Mesenchymal stem cell (in vitro differentiated cells and primary cell): ENCODE data around the gene TMEM51.
A peak's percentile ranks its signal among the peaks of the same experiment; 100 is the strongest.

ENCODE experiments used
- DNase-seq: peaks from one replicate; pipeline ENCODE4 v3.0.0-alpha.2; 2013
- H2AFZ ChIP-seq: one replicate; pipeline ENCODE4 v1.6.1; 2013; ENCODE audit warnings: low read depth, mild to moderate bottlenecking, control low read depth, inconsistent platforms, low read length, moderate library complexity
- H2AK5ac ChIP-seq: 2 replicates; pipeline ENCODE4 v1.6.1; 2013; ENCODE audit warnings: low read length, moderate library complexity, mild to moderate bottlenecking, inconsistent platforms; ENCODE audit not compliant: severe bottlenecking
- H2BK120ac ChIP-seq: one replicate; pipeline ENCODE4 v1.6.1; 2013; ENCODE audit warnings: low read depth, mild to moderate bottlenecking, inconsistent platforms, low read length, moderate library complexity
- H2BK12ac ChIP-seq, 2 experiments: one replicate each; pipeline ENCODE4 v1.6.1; 2013; ENCODE audit warnings: inconsistent platforms in 2 of 2, low read length in 2 of 2, mild to moderate bottlenecking in 2 of 2, moderate library complexity in 2 of 2, control low read depth in 1 of 2
- H2BK15ac ChIP-seq: one replicate; pipeline ENCODE4 v1.6.1; 2013; ENCODE audit warnings: mild to moderate bottlenecking, low read depth, inconsistent platforms; ENCODE audit not compliant: poor library complexity, severe bottlenecking
- H2BK5ac ChIP-seq: 2 replicates; pipeline ENCODE4 v1.6.1; 2013; ENCODE audit warnings: low read depth, mild to moderate bottlenecking, low read length, control low read depth, inconsistent platforms; ENCODE audit not compliant: poor library complexity, severe bottlenecking
- H3K14ac ChIP-seq, 2 experiments: one replicate each; pipeline ENCODE4 v1.6.1; 2013; ENCODE audit warnings: inconsistent platforms in 2 of 2, low read length in 2 of 2, control low read depth in 1 of 2, mild to moderate bottlenecking in 1 of 2, moderate library complexity in 1 of 2
- H3K18ac ChIP-seq, 2 experiments: one replicate each; pipeline ENCODE4 v1.6.1; 2013; ENCODE audit warnings: inconsistent platforms in 2 of 2, low read length in 2 of 2, control low read depth in 1 of 2, low read depth in 1 of 2, mild to moderate bottlenecking in 1 of 2
- H3K23ac ChIP-seq, 2 experiments: one replicate each; pipeline ENCODE4 v1.6.1; 2013; ENCODE audit warnings: inconsistent platforms in 2 of 2, low read length in 2 of 2, mild to moderate bottlenecking in 2 of 2, moderate library complexity in 2 of 2, control low read depth in 1 of 2
- H3K27ac ChIP-seq: 2 replicates; pipeline ENCODE4 v1.5.1; 2013; ENCODE audit warnings: mild to moderate bottlenecking, moderate library complexity, low read length, control low read depth, inconsistent platforms; ENCODE audit not compliant: poor library complexity, severe bottlenecking
- H3K27me3 ChIP-seq, 2 experiments: 2 replicates each; pipeline versions ENCODE4 v1.6.1 to v1.7.0; 2013; ENCODE audit warnings: low read length in 2 of 2, mild to moderate bottlenecking in 2 of 2, moderate library complexity in 2 of 2, control low read depth in 1 of 2, inconsistent platforms in 1 of 2; ENCODE audit not compliant: control insufficient read depth in 1 of 2, insufficient read depth in 1 of 2
- H3K36me3 ChIP-seq, 2 experiments: 2 replicates each; pipeline versions ENCODE4 v1.6.1 to v1.7.0; 2013; ENCODE audit warnings: low read length in 2 of 2, control low read depth in 1 of 2, inconsistent platforms in 1 of 2, low read depth in 1 of 2, mild to moderate bottlenecking in 1 of 2; ENCODE audit not compliant: insufficient read depth in 2 of 2, control insufficient read depth in 1 of 2
- H3K4ac ChIP-seq, 2 experiments: one replicate each; pipeline ENCODE4 v1.6.1; 2013; ENCODE audit warnings: inconsistent platforms in 2 of 2, low read length in 2 of 2, mild to moderate bottlenecking in 2 of 2, moderate library complexity in 2 of 2, control low read depth in 1 of 2, low read depth in 1 of 2
- H3K4me1 ChIP-seq: 2 replicates; pipeline ENCODE4 v1.6.1; 2013; ENCODE audit warnings: low read depth, low read length, control low read depth; ENCODE audit not compliant: control insufficient read depth, insufficient read depth
- H3K4me2 ChIP-seq: 2 replicates; pipeline ENCODE4 v1.6.1; 2013; ENCODE audit warnings: low read length, mild to moderate bottlenecking, inconsistent platforms; ENCODE audit not compliant: poor library complexity, severe bottlenecking
- H3K4me3 ChIP-seq, 2 experiments: 2 replicates each; pipeline versions ENCODE4 v1.5.1 to v1.7.0; 2013; ENCODE audit warnings: low read length in 2 of 2, mild to moderate bottlenecking in 2 of 2, control low read depth in 1 of 2, low read depth in 1 of 2; ENCODE audit not compliant: insufficient read depth in 1 of 2
- H3K79me1 ChIP-seq: replicated peaks from 2 replicates; pipeline ENCODE4 v1.6.1; 2013; ENCODE audit warnings: mild to moderate bottlenecking, control low read depth, low read length, inconsistent platforms; ENCODE audit not compliant: poor library complexity, severe bottlenecking
- H3K9ac ChIP-seq: 2 replicates; pipeline ENCODE4 v1.7.0; 2013; ENCODE audit warnings: mild to moderate bottlenecking, low read length, moderate library complexity
- H3K9me3 ChIP-seq: 2 replicates; pipeline ENCODE4 v1.7.0; 2013; ENCODE audit warnings: mild to moderate bottlenecking, low read length; ENCODE audit not compliant: control insufficient read depth
- H4K8ac ChIP-seq: one replicate; pipeline ENCODE4 v1.6.1; 2013; ENCODE audit warnings: inconsistent platforms, mild to moderate bottlenecking, low read length, moderate library complexity
- H4K91ac ChIP-seq: one replicate; pipeline ENCODE4 v1.6.1; 2013; ENCODE audit warnings: mild to moderate bottlenecking, low read length, inconsistent platforms
- WGBS: methylation state at CpG from one replicate; pipeline ENCODE4 v1.1.7; 2013; ENCODE audit warnings: mixed read lengths; 5-methylcytosine and 5-hydroxymethylcytosine counted together

The TMEM51 gene

GRCh38 chr1:15146971-15147376 is 6.6 kb upstream of the TMEM51 start:
- WGBS: 75% methylated on average over 4 of the region's 4 CpGs
- no peak overlapping the region for H2BK15ac ChIP-seq

DNA sequence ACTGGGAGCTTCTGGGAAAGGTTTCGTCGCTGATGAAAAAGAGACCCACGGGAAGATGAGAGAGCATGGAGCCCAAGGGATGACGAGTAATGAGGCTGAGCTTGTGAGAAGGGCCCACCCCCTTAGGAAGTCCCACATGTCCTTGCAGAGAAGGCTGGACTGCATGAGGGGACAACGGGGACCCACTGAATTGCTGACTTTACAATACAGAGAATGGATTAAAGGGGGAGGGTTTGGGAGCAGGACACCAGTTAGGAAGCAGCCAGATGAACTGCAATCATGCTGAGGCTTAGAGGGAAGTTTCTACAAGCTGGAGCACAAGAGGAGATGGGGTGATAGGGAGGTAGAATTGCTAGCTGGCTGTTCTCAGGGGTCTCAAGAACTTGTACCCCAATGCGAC is 5.5 kb upstream of the TMEM51 start:
- Histone ChIP-seq H4K8ac (no peak overlapping the region), H3K27me3 (peaks cover 23 to 68% of the 10 kb centered on the region in 2 experiments), H3K9ac (no peak overlapping the region), H3K23ac (no peak overlapping the region), H3K79me1 (peaks cover 3% of the 10 kb centered on the region), H2BK120ac (no peak overlapping the region), H4K91ac (no peak overlapping the region), H3K18ac (no peak overlapping the region), H3K9me3 (no peaks in the 10 kb centered on the region), H2BK5ac (no peak overlapping the region), H2AK5ac (no peak overlapping the region), H3K27ac (no peak overlapping the region), H3K4me1 (peaks cover 6% of the 10 kb centered on the region), H3K4me2 (no peak overlapping the region), H3K14ac (no peak overlapping the region), H3K4ac (no peak overlapping the region), H3K36me3 (no peaks in the 10 kb centered on the region), H2BK12ac (no peak overlapping the region), H2AFZ (no peak overlapping the region), H2BK15ac (no peak overlapping the region), H3K4me3 (no peak overlapping the region)
- WGBS: 83% methylated on average over 6 of the region's 6 CpGs
- DNase-seq: no peak

More at GRCh38 chr1:15146971-15147376, 6.6 kb upstream of the TMEM51 start:
- Histone ChIP-seq H2BK5ac (no peak overlapping the region), H3K4ac (no peak overlapping the region), H3K27me3 (peaks cover 23 to 66% of the 10 kb centered on the region in 2 experiments), H3K27ac (no peak overlapping the region), H3K4me2 (no peak overlapping the region), H3K9me3 (peaks cover 4% of the 10 kb centered on the region), H4K91ac (no peak overlapping the region), H2BK120ac (no peak overlapping the region), H2AK5ac (no peak overlapping the region), H3K4me3 (no peak overlapping the region), H3K14ac (no peak overlapping the region), H3K23ac (peak overlapping the region in 1 of 2 experiments; percentile 5), H2AFZ (no peak overlapping the region), H3K9ac (no peak overlapping the region), H3K18ac (peak overlapping the region in 1 of 2 experiments; percentile 2), H2BK12ac (no peak overlapping the region), H3K79me1 (peaks cover 2% of the 10 kb centered on the region), H4K8ac (no peak overlapping the region), H3K4me1 (peaks cover under 1% of the 10 kb centered on the region), H3K36me3 (no peaks in the 10 kb centered on the region)
- no peak for DNase-seq

- no peak overlapping the region for H4K8ac ChIP-seq
- H2BK12ac ChIP-seq: no peak overlapping the region
- H3K4me3 ChIP-seq: no peak overlapping the region
- no peak for DNase-seq
- WGBS: 80% methylated on average over 9 of the region's 9 CpGs
- no peak overlapping the region for H3K14ac ChIP-seq
- H3K4ac ChIP-seq: no peak overlapping the region
- no peak overlapping the region for H2AFZ ChIP-seq
- H3K27ac ChIP-seq: no peak overlapping the region
- H3K4me2 ChIP-seq: no peak overlapping the region
- H2BK120ac ChIP-seq: no peak overlapping the region
- H3K79me1 ChIP-seq: peaks cover 3% of the 10 kb centered on the region
- H2AK5ac ChIP-seq: no peak overlapping the region
- H4K91ac ChIP-seq: no peak overlapping the region
- peaks cover 8% of the 10 kb centered on the region for H3K4me1 ChIP-seq
- no peak overlapping the region for H3K23ac ChIP-seq
- no peaks in the 10 kb centered on the region for H3K9me3 ChIP-seq
- H3K9ac ChIP-seq: no peak overlapping the region
- H3K27me3 ChIP-seq: peaks cover 23 to 68% of the 10 kb centered on the region in 2 experiments
- no peak overlapping the region for H3K18ac ChIP-seq
- H2BK5ac ChIP-seq: no peak overlapping the region
- H3K36me3 ChIP-seq: no peaks in the 10 kb centered on the region
- no peak overlapping the region for H2BK15ac ChIP-seq
Observed at GRCh38 chr1:15148475-15148874, 5.1 kb upstream of the TMEM51 start.

GRCh38 chr1:15148941-15149340 is 4.6 kb upstream of the TMEM51 start:
- WGBS: 0% methylated on average over 1 of the region's 1 CpG
- DNase-seq: no peak

More at GRCh38 chr1:15148941-15149340, 4.6 kb upstream of the TMEM51 start:
- Histone ChIP-seq H3K18ac (no peak overlapping the region), H3K4me2 (no peak overlapping the region), H3K9ac (no peak overlapping the region), H3K14ac (no peak overlapping the region), H2BK120ac (no peak overlapping the region), H3K79me1 (peaks cover 3% of the 10 kb centered on the region), H3K9me3 (no peaks in the 10 kb centered on the region), H3K27me3 (peaks cover 23 to 68% of the 10 kb centered on the region in 2 experiments), H4K91ac (no peak overlapping the region), H3K36me3 (no peaks in the 10 kb centered on the region), H2BK15ac (no peak overlapping the region), H3K4me3 (no peak overlapping the region), H3K4ac (no peak overlapping the region), H2BK12ac (no peak overlapping the region), H2AFZ (no peak overlapping the region), H3K4me1 (peaks cover 8% of the 10 kb centered on the region), H4K8ac (no peak overlapping the region), H2BK5ac (no peak overlapping the region), H2AK5ac (no peak overlapping the region), H3K27ac (no peak overlapping the region), H3K23ac (no peak overlapping the region)
